ENCODE results near the gene BICDL1. TPM values are rescaled to one million over a fixed set of nuclear protein-coding genes. Genes with fewer than 3 reads are reported as not detected.

The BICDL1 gene
- total and polyA plus RNA-seq, 8 donors: 2.0 to 23.0 (median 6.8) TPM

- Histone ChIP-seq H3K27ac (no peak overlapping the region), H3K27me3 (no peaks in the 10 kb centered on the region), H3K36me3 (no peaks in the 10 kb centered on the region), H3K4me3 (no peak overlapping the region), H3K4me1 (no peaks in the 10 kb centered on the region), H3K9me3 (no peaks in the 10 kb centered on the region)
- 85 to 92% methylated on average over 3 of the region's 3 CpGs for WGBS, 2 donors
- TF ChIP-seq, protein P1, sequence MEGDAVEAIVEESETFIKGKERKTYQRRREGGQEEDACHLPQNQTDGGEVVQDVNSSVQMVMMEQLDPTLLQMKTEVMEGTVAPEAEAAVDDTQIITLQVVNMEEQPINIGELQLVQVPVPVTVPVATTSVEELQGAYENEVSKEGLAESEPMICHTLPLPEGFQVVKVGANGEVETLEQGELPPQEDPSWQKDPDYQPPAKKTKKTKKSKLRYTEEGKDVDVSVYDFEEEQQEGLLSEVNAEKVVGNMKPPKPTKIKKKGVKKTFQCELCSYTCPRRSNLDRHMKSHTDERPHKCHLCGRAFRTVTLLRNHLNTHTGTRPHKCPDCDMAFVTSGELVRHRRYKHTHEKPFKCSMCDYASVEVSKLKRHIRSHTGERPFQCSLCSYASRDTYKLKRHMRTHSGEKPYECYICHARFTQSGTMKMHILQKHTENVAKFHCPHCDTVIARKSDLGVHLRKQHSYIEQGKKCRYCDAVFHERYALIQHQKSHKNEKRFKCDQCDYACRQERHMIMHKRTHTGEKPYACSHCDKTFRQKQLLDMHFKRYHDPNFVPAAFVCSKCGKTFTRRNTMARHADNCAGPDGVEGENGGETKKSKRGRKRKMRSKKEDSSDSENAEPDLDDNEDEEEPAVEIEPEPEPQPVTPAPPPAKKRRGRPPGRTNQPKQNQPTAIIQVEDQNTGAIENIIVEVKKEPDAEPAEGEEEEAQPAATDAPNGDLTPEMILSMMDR (IDR thresholded peaks at IDR 0.05): no peak
- ATAC-seq (no peak), FAIRE-seq (no peak), DNase-seq (no peak)
- intact Hi-C loops (cut with DNase I): no loop called here
These were observed 74.0 kb downstream of the BICDL1 start for GRCh38 chr12:120062976-120063579.

- 78 to 82% methylated on average over 16 of the region's 16 CpGs for WGBS, 2 donors
- Histone ChIP-seq H3K27me3 (no peaks in the 10 kb centered on the region), H3K27ac (no peak overlapping the region), H3K4me1 (no peaks in the 10 kb centered on the region), H3K4me3 (no peak overlapping the region), H3K36me3 (no peaks in the 10 kb centered on the region), H3K9me3 (no peaks in the 10 kb centered on the region)
- DNase-seq (no peak), FAIRE-seq (no peak), ATAC-seq (no peak)
- TF ChIP-seq, protein P1 (IDR thresholded peaks at IDR 0.05): no peak
- intact Hi-C loops (cut with DNase I): no loop called here
These were observed 75.3 kb downstream of the BICDL1 start for GRCh38 chr12:120064054-120064940.

- ATAC-seq (no peak), DNase-seq (no peak), FAIRE-seq (no peak)
- Histone ChIP-seq H3K27me3 (no peaks in the 10 kb centered on the region), H3K4me3 (no peak overlapping the region), H3K9me3 (no peaks in the 10 kb centered on the region), H3K36me3 (no peaks in the 10 kb centered on the region), H3K27ac (no peak overlapping the region), H3K4me1 (no peaks in the 10 kb centered on the region)
- TF ChIP-seq, protein P1 (IDR thresholded peaks at IDR 0.05): no peak
- intact Hi-C loops (cut with DNase I): no loop called here
- 83 to 85% methylated on average over 1 of the region's 1 CpG for WGBS, 2 donors
These were observed 76.4 kb downstream of the BICDL1 start for GRCh38 chr12:120065472-120065871.

GRCh38 chr12:120066341-120066740 is 77.3 kb downstream of the BICDL1 start:
- FAIRE-seq (no peak), ATAC-seq (no peak), DNase-seq (no peak)
- Histone ChIP-seq H3K27me3 (no peaks in the 10 kb centered on the region), H3K36me3 (no peaks in the 10 kb centered on the region), H3K27ac (no peak overlapping the region), H3K9me3 (no peaks in the 10 kb centered on the region), H3K4me3 (no peak overlapping the region), H3K4me1 (no peaks in the 10 kb centered on the region)
- 89 to 96% methylated on average over 2 of the region's 2 CpGs for WGBS, 2 donors
- intact Hi-C loops (cut with DNase I): no loop called here
- TF ChIP-seq, protein P1 (IDR thresholded peaks at IDR 0.05): no peak

Measured in pancreas (tissue), 10 donors.